ENCODE data around the gene CEP72. TPM values are rescaled to one million over a fixed set of nuclear protein-coding genes. Genes with fewer than 3 reads are reported as not detected.

The CEP72 gene
- total RNA-seq, 1 donor from 2014 or later = 20.1 TPM

DNA sequence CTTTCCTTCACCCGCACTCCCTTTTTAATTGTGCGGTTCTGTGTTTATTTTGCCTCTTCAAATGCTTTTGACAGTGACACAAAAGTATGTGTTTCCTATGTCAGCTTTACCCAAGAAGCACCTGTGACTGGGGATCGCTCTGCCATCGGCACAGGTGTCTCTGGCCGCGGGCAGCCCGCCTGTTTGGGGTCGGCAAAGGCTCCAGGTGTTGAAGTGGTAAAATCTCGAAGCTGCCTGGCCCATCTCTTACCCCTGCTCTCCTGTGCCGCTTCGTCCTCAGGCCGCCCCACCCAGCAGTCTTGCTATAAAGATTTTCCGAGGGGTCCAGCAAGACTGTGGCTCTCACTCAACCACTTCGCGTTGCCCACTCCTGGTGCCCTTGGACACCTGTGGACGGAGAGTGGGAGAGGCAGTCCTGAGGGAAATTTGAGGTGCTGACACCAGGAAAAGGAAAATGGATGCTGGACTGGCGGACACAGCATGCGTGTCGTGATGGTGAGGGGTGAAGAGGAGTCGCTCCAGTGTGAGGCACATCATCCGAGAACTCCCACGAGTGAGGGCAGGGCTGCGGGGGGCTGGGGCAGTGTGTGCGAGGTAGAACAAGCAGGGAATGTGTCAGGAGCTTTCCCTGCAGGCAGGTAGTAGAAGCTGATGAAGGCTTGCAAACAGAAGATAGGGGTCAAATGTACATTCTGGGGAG lies 29.1 kb upstream of the CEP72 start:
- H3K4me3 ChIP-seq = no peak overlapping the region
- no peaks in the 10 kb centered on the region for H3K27me3 ChIP-seq
- no peak for TF ChIP-seq POLR2AphosphoS5 (IDR thresholded peaks at IDR 0.05; ENCODE audit: insufficient read depth in 1 of 2, low read depth in 1 of 2)
- TF ChIP-seq, protein P1, sequence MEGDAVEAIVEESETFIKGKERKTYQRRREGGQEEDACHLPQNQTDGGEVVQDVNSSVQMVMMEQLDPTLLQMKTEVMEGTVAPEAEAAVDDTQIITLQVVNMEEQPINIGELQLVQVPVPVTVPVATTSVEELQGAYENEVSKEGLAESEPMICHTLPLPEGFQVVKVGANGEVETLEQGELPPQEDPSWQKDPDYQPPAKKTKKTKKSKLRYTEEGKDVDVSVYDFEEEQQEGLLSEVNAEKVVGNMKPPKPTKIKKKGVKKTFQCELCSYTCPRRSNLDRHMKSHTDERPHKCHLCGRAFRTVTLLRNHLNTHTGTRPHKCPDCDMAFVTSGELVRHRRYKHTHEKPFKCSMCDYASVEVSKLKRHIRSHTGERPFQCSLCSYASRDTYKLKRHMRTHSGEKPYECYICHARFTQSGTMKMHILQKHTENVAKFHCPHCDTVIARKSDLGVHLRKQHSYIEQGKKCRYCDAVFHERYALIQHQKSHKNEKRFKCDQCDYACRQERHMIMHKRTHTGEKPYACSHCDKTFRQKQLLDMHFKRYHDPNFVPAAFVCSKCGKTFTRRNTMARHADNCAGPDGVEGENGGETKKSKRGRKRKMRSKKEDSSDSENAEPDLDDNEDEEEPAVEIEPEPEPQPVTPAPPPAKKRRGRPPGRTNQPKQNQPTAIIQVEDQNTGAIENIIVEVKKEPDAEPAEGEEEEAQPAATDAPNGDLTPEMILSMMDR (IDR thresholded peaks at IDR 0.05) = no peak
- no peak for TF ChIP-seq POLR2A (IDR thresholded peaks at IDR 0.05)
- H3K36me3 ChIP-seq = no peaks in the 10 kb centered on the region
- H3K4me1 ChIP-seq = no peaks in the 10 kb centered on the region
- no peaks in the 10 kb centered on the region for H3K9me3 ChIP-seq
- intact Hi-C loops (cut with DNase I) = no loop called here
- DNase-seq (ENCODE audit: extremely low spot score in 2 of 2) = no peak
- H3K27ac ChIP-seq = no peak overlapping the region

DNA sequence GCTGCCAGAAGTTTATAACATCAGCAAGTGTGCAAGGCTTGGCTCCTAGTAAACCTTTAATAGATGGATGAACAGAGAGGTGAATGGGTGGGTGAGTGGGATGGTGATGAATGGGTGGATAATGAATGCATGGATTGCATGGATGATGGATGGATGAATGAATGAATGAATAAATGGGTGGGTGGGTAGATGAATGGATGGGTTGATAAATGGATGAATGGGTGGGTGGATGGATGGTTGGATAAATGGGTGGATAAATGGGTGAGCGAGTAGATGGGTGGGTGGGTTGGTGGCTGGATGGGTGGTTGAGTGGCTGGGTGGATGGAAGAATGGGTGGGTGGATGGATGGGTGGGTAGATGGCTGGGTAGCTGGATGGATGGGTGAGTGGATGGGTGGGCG lies 28.5 kb upstream of the CEP72 start:
- no peaks in the 10 kb centered on the region for H3K9me3 ChIP-seq
- intact Hi-C loops (cut with DNase I) = no loop called here
- H3K4me3 ChIP-seq = no peak overlapping the region
- H3K27ac ChIP-seq = no peak overlapping the region
- no peak for TF ChIP-seq POLR2AphosphoS5 (IDR thresholded peaks at IDR 0.05; ENCODE audit: insufficient read depth in 1 of 2, low read depth in 1 of 2)
- TF ChIP-seq, protein P1 (IDR thresholded peaks at IDR 0.05) = no peak
- no peak for TF ChIP-seq POLR2A (IDR thresholded peaks at IDR 0.05)
- H3K36me3 ChIP-seq = no peaks in the 10 kb centered on the region
- H3K4me1 ChIP-seq = no peaks in the 10 kb centered on the region
- no peaks in the 10 kb centered on the region for H3K27me3 ChIP-seq
- DNase-seq (ENCODE audit: extremely low spot score in 2 of 2) = no peak

DNA sequence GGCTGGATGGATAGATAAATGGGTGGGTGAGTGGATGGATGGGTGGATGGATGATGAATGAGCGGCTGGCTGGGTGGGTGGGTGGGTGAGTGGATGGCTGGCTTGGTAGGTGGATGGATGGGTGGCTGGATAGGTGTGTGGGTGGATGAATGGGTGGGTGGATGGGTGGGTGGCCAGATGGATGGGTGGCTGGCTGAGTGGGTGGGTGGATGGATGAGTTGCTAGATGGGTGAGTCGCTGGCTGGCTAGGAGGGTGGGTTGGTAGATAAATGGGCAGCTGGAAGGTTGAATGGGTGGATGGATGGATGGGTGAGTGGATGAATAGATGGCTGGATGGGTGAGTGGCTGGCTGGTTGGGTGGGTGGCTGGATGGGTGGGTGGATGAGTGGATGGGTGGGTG lies 27.9 kb upstream of the CEP72 start:
- no peaks in the 10 kb centered on the region for H3K4me1 ChIP-seq
- H3K4me3 ChIP-seq = no peak overlapping the region
- intact Hi-C loops (cut with DNase I) = no loop called here
- H3K27me3 ChIP-seq = no peaks in the 10 kb centered on the region
- DNase-seq (ENCODE audit: extremely low spot score in 2 of 2) = no peak
- no peak for TF ChIP-seq POLR2AphosphoS5 (IDR thresholded peaks at IDR 0.05; ENCODE audit: insufficient read depth in 1 of 2, low read depth in 1 of 2)
- TF ChIP-seq, protein P1 (IDR thresholded peaks at IDR 0.05) = no peak
- no peak for TF ChIP-seq POLR2A (IDR thresholded peaks at IDR 0.05)
- no peak overlapping the region for H3K27ac ChIP-seq
- no peaks in the 10 kb centered on the region for H3K36me3 ChIP-seq
- H3K9me3 ChIP-seq = no peaks in the 10 kb centered on the region

DNA sequence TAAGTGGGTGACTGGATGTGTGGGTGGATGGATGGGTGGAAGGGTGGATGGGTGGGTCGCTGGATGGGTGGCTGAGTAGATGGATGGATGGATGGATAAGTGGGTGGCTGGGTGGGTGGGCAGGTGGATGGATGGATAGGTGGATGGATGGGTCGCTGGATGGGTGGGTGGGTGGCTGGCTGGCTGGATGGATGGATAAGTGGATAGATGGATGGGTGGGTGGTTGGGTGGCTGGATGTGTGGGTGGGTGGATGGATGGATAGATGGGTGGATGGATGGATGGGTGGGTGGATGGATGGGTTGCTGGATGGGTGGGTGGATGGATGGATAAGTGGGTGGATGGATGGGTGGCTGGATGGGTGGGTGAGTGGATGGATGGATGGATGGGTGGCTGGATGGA lies 27.3 kb upstream of the CEP72 start:
- DNase-seq (ENCODE audit: extremely low spot score in 2 of 2) = no peak

DNA sequence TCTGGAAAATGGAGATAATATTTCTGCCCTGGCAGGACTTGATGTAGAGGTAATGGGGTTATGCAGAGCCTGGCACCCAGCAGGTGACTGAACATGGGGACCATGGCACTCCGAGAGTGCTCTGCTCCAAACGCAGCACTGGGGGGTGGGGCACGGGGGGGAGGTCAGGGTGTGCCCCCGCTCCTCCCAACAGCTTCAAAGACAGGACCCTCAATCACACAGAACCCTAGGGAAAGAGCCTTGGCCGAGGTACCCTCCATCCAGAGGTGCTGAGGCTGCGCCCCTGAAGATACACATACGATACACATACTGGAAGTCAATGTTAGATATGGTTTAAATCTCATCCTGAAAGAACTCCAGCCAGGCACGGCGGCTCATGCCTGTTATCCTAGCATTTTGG lies 26.6 kb upstream of the CEP72 start:
- Histone ChIP-seq H3K27ac (no peak overlapping the region), H3K36me3 (no peaks in the 10 kb centered on the region), H3K4me1 (no peaks in the 10 kb centered on the region), H3K9me3 (no peaks in the 10 kb centered on the region), H3K4me3 (no peak overlapping the region), H3K27me3 (no peaks in the 10 kb centered on the region)
- intact Hi-C loops (cut with DNase I) = no loop called here
- no peak for DNase-seq (ENCODE audit: extremely low spot score in 2 of 2)
- TF ChIP-seq POLR2A (IDR thresholded peaks at IDR 0.05) (no peak), POLR2AphosphoS5 (IDR thresholded peaks at IDR 0.05; ENCODE audit: insufficient read depth in 1 of 2, low read depth in 1 of 2) (no peak)
- TF ChIP-seq, protein P1 (IDR thresholded peaks at IDR 0.05) = no peak

More for the DNA sequence above, 27.3 kb upstream of the CEP72 start:
- Histone ChIP-seq H3K27ac (no peak overlapping the region), H3K9me3 (no peaks in the 10 kb centered on the region), H3K4me1 (no peaks in the 10 kb centered on the region), H3K27me3 (no peaks in the 10 kb centered on the region), H3K36me3 (no peaks in the 10 kb centered on the region), H3K4me3 (no peak overlapping the region)
- intact Hi-C loops (cut with DNase I) = no loop called here
- TF ChIP-seq POLR2A (IDR thresholded peaks at IDR 0.05) = no peak
- TF ChIP-seq, protein P1 (IDR thresholded peaks at IDR 0.05) = no peak
- TF ChIP-seq POLR2AphosphoS5 (IDR thresholded peaks at IDR 0.05; ENCODE audit: insufficient read depth in 1 of 2, low read depth in 1 of 2) = no peak
